MCF 10A (cell line): ENCODE results near the gene P2RX3. TPM values are rescaled to one million over a fixed set of nuclear protein-coding genes. Genes with fewer than 3 reads are reported as not detected.
"Not testable (repeated sequence)": the region's sequence is repeated elsewhere in the genome, so short reads cannot be mapped to it uniquely, and the experiment has no call there.

Experiments used
- BruUV-seq: library from RNA; stranded (reverse); fragments of 400-500 nt; replicated peaks from 2 replicates; lab custom pipeline; 2021; lab: Mats Ljungman, UMichigan
- CTCF ChIA-PET: fragments of 300-600 bp; sonication (Branson Sonifier 250); formaldehyde crosslinking; extraction: SDS; loops from one replicate; lab custom pipeline; 2021; ENCODE audit warnings: antibody characterized with exemption, inconsistent platforms; lab: Yijun Ruan, JAX
- POLR2A ChIA-PET: fragments of 300-600, 350-650 bp; sonication (Branson Sonifier 250); formaldehyde crosslinking; extraction: SDS; loops from one replicate; lab custom pipeline; 2020; ENCODE audit warnings: antibody characterized with exemption, inconsistent platforms; lab: Yijun Ruan, JAX
- DNase-seq: peaks from one replicate; pipeline ENCODE4 v3.0.0-alpha.2; 2018; ENCODE audit not compliant: unreplicated experiment
- H3K27ac Mint-ChIP-seq: one replicate; pipeline ENCODE4 v1.8.0; 2022; ENCODE audit warnings: mild to moderate bottlenecking, low read depth, mixed read lengths; ENCODE audit not compliant: unreplicated experiment
- H3K27me3 Mint-ChIP-seq: one replicate; pipeline ENCODE4 v1.8.0; 2022; ENCODE audit warnings: mixed read lengths; ENCODE audit not compliant: insufficient read depth, unreplicated experiment
- H3K36me3 Mint-ChIP-seq: one replicate; pipeline ENCODE4 v1.8.0; 2022; ENCODE audit warnings: mild to moderate bottlenecking, moderate library complexity, mixed read lengths; ENCODE audit not compliant: insufficient read depth, unreplicated experiment
- H3K4me1 Mint-ChIP-seq: one replicate; pipeline ENCODE4 v1.8.0; 2022; ENCODE audit warnings: mixed read lengths; ENCODE audit not compliant: insufficient read depth, unreplicated experiment
- H3K4me3 Mint-ChIP-seq: one replicate; pipeline ENCODE4 v1.8.0; 2022; ENCODE audit warnings: mild to moderate bottlenecking, moderate library complexity, mixed read lengths; ENCODE audit not compliant: unreplicated experiment
- H3K9me3 Mint-ChIP-seq: one replicate; pipeline ENCODE4 v1.8.0; 2022; ENCODE audit warnings: mixed read lengths; ENCODE audit not compliant: unreplicated experiment
- intact Hi-C: fragments of 100-400 bp; cut with micrococcal nuclease; formaldehyde crosslinking; loops from 2 replicates; pipeline ENCODE4 v1.14.1; 2022
- total RNA-seq: library from RNA; stranded (reverse); gene quantifications from 2 replicates; pipeline ENCODE4 v1.2.3, GENCODE V29; 2022
- TF ChIP-seq, protein P1 (sequence below): fragments of 200-600 bp; IDR thresholded peaks from one replicate; pipeline ENCODE4 v1.8.0; 2022; ENCODE audit warnings: antibody characterized with exemption, mild to moderate bottlenecking; ENCODE audit not compliant: unreplicated experiment

Gene P2RX3
- total RNA-seq, 1 experiment from 2014 or later, result not detected

DNA sequence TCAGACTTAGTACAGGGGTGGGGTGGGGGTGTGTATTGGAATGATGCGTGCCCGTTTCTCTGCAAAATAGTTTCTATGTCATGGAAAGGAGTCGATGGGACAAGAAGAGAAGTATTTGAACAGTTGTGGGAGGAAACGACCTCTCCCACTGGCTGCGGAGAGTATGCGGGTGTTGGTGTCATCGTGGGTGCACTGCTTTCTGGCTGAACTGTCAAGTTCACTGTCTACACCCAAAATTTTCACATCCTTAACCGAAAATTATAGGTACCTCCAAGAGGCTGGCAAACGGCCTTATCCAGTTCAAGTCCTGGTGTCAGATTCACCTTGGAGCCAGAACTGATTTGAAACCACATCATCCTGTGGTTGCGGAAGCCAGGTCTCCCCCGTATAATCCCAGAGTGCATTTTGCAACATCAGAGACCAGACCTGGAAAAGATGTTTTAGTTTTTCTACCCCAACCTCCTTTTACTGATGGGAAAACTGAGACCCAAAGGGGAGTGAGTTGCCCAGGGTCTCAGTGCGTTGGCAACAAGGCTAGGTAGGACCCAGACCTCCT lies 2.0 kb upstream of the P2RX3 start:
- Mint-ChIP-seq H3K9me3 (no peaks in the 10 kb centered on the region), H3K36me3 (peaks cover 30% of the 10 kb centered on the region), H3K4me3 (peak overlapping the region; percentile 82), H3K4me1 (peaks cover 20% of the 10 kb centered on the region), H3K27ac (peak overlapping the region; percentile 95), H3K27me3 (no peaks in the 10 kb centered on the region)
- BruUV-seq, result TSS peak; percentile 75
- TF ChIP-seq, protein P1, sequence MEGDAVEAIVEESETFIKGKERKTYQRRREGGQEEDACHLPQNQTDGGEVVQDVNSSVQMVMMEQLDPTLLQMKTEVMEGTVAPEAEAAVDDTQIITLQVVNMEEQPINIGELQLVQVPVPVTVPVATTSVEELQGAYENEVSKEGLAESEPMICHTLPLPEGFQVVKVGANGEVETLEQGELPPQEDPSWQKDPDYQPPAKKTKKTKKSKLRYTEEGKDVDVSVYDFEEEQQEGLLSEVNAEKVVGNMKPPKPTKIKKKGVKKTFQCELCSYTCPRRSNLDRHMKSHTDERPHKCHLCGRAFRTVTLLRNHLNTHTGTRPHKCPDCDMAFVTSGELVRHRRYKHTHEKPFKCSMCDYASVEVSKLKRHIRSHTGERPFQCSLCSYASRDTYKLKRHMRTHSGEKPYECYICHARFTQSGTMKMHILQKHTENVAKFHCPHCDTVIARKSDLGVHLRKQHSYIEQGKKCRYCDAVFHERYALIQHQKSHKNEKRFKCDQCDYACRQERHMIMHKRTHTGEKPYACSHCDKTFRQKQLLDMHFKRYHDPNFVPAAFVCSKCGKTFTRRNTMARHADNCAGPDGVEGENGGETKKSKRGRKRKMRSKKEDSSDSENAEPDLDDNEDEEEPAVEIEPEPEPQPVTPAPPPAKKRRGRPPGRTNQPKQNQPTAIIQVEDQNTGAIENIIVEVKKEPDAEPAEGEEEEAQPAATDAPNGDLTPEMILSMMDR, result no peak
- intact Hi-C loops, result no loop called here
- CTCF ChIA-PET, result interaction anchor here (0.6 to 3.2 kb wide), 5 partner anchors 10 to 1253 kb away, joined by 3 to 9 read pairs (median 3); no protein-coding TSS in a partner anchor
- DNase-seq, result no peak
- POLR2A ChIA-PET, result interaction anchor here (1.1 to 4.4 kb wide), 3 partner anchors 12 to 376 kb away, joined by 3 to 89 read pairs (median 5); partner anchors contain the start of genes MED19, TMX2 and TNKS1BP1

DNA sequence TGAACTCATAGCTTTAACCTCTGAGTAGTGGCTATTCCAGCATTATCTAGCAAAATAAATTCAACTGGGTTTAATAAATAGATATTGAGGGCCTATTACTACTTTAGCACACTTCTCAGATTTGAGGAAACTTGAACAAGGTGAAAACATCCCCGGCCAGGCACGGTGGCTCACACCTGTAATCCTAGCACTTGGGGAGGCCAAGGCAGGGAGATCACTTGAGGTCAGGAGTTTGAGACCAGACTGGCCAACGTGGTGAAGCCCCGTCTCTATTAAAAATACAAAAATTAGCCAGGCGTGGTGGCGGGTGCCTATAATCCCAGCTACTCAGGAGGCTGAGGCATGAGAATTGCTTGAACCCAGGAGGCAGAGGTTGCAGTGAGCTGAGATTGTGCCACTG lies 1.3 kb upstream of the P2RX3 start:
- DNase-seq, BruUV-seq, H3K27ac Mint-ChIP-seq, H3K9me3 Mint-ChIP-seq, H3K27me3 Mint-ChIP-seq, intact Hi-C loops, H3K4me3 Mint-ChIP-seq: not testable (repeated sequence)
- POLR2A ChIA-PET, result interaction anchor here (1.1 to 4.4 kb wide), 2 partner anchors 13 to 376 kb away, joined by 3 to 89 read pairs; partner anchors contain the start of genes MED19, TMX2 and TNKS1BP1
- Mint-ChIP-seq H3K4me1 (peaks cover 20% of the 10 kb centered on the region), H3K36me3 (peaks cover 23% of the 10 kb centered on the region)
- CTCF ChIA-PET, result interaction anchor here (0.5 to 3.2 kb wide), 5 partner anchors 88 to 1849 kb away, joined by 3 to 9 read pairs (median 3); no protein-coding TSS in a partner anchor

DNA sequence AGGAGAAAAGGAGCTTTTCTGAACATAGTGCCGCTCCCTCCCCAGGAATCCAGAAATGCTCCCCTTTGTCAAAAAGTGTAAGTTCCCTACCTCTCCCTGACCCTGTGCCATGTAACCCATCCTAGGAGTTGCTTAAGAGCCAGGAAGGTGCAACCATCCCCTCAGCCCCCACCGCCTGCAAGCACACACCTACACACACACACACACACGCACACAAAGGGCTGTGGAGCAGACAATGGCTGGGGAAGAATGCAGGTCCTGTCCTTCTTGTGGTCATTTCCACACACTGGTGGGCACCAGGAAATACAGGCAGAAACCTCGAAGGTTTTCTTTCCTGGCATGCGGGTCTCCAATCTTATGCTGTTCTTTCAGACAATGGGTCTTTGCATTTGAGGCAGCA lies 1.2 kb downstream of the P2RX3 start:
- no TSS peak for BruUV-seq
- Mint-ChIP-seq H3K4me3 (no peak overlapping the region), H3K4me1 (peaks cover 14% of the 10 kb centered on the region), H3K27me3 (no peaks in the 10 kb centered on the region), H3K27ac (no peak overlapping the region), H3K36me3 (peaks cover 2% of the 10 kb centered on the region), H3K9me3 (no peaks in the 10 kb centered on the region)
- TF ChIP-seq, protein P1, result no peak
- ChIA-PET POLR2A (interaction anchor here (1.5 kb wide), 1 partner anchor 14 kb away, joined by 4 read pairs; no protein-coding TSS in a partner anchor), CTCF (interaction anchor here (0.5 to 3.2 kb wide), 4 partner anchors 117 to 1712 kb away, joined by 3 to 9 read pairs (median 3); no protein-coding TSS in a partner anchor)
- intact Hi-C loops, result no loop called here
- DNase-seq, result no peak

DNA sequence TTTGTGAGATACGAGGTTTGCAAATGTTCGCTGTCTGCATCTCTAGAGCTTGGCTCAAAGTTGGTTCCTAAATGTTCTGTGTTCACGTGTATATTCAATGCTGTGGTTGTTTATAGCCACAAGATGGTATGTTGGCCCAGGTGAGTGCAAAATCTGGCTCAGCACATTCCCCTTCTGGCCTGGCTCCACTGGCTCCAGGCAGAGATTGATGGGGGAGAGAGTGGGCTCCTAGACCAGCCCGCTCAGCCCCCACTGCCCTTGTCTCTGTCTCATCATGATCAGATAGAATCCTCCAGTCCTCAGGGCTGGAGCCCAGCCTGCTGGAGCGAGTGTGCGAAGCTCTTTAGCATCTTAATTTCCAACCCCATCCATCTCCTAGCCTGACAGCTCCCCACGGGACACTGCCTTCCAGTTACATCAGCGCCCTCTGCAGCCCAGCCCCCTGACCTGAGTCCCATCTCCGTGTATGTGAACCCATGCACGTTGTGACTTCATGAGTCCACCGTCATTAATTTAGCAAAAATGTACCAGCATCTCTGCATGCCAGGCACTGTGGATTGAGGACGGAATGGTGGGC lies 2.0 kb downstream of the P2RX3 start:
- Mint-ChIP-seq H3K4me1 (peaks cover 6% of the 10 kb centered on the region), H3K27me3 (no peaks in the 10 kb centered on the region), H3K4me3 (no peak overlapping the region), H3K27ac (no peak overlapping the region), H3K9me3 (no peaks in the 10 kb centered on the region), H3K36me3 (no peaks in the 10 kb centered on the region)
- CTCF ChIA-PET, result interaction anchor here (0.5 to 1.5 kb wide), 8 partner anchors 117 to 1718 kb away, joined by 3 to 6 read pairs (median 3); no protein-coding TSS in a partner anchor
- TF ChIP-seq, protein P1, result no peak
- intact Hi-C loops, result no loop called here
- peak; percentile 30 for DNase-seq
- POLR2A ChIA-PET, result no interaction called here
- no TSS peak for BruUV-seq
